ENCODE results near the gene CHAF1B.

DNA sequence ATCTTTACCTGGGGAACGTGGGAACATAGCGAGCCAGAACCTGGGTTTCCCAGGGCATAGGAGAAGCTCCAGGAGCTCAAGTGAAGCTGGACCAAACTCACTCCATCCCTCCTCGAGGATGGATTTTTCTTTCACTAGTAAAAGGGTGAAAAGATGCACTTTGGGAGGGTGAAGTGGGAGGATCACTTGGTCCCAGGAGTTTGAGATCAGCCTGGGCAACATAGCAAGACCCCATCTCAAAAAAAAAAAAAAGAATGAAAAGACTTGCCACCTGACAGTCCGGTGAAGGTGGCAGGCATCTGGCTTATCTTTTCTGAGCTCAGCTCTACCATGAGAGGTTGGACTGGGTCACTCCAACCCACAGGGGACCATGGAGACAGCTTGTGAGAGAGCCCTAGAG is 42.3 kb downstream of the CHAF1B start:
- no peak for TF ChIP-seq POLR2A (IDR thresholded peaks at IDR 0.05; ENCODE audit: low read length)
- no peak for TF ChIP-seq GATA1 (IDR thresholded peaks at IDR 0.05; ENCODE audit: low read depth, low read length)

All from erythroblast (primary cell).